HG02938 (cell line): ENCODE results near the gene VGLL1.

Source experiments
- ATAC-seq: cut with Tn5 transposase; IDR thresholded peaks from one replicate; pipeline ENCODE4 v1.9.1; 2021; ENCODE audit warnings: mild to moderate bottlenecking, moderate library complexity; ENCODE audit not compliant: unreplicated experiment

VGLL1 gene

GRCh38 chrX:136549226-136549625 lies 17.2 kb downstream of the VGLL1 start:
- no peak for ATAC-seq

DNA sequence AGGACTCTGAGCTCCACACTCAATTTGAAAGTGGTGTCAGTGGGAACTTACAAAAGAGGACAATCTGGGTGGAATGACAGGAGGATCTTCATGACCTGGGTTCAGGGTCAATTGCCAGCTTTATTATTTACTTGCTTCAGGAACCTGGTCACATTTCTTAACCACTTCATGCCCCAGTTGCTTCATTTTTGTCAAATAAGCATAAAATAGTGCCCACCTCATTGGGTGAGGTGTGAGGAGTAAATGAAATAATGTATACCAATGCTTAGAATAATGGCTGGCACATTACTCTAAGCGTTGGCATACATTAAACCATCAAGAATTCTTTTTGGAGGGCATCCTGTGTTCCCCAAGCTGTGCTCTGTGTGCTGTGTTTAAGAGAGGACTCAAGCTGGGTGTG lies 19.4 kb downstream of the VGLL1 start:
- ATAC-seq = no peak

GRCh38 chrX:136555694-136556093 lies 23.7 kb downstream of the VGLL1 start:
- ATAC-seq = no peak

DNA sequence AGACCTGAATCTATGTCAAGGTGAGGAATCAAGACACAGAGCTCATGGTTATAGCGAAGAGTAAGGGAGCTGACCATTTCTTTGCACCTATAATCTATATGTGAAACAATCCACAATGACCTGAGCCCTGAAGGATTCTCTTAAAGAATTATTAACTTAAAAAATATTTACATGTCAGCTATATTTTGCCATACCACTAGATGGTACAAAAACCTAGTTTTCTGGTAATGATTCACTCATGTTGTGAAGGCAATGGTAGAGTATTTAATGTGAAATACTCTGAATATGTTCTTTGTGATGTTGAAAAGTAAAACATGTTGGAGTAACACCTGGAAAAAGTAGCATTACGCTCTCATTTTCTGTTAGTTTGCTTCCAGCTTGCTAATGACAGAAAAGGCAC lies 40.0 kb downstream of the VGLL1 start:
- ATAC-seq = no peak

- no peak for ATAC-seq
Measured at GRCh38 chrX:136574548-136574947, 42.5 kb downstream of the VGLL1 start.

DNA sequence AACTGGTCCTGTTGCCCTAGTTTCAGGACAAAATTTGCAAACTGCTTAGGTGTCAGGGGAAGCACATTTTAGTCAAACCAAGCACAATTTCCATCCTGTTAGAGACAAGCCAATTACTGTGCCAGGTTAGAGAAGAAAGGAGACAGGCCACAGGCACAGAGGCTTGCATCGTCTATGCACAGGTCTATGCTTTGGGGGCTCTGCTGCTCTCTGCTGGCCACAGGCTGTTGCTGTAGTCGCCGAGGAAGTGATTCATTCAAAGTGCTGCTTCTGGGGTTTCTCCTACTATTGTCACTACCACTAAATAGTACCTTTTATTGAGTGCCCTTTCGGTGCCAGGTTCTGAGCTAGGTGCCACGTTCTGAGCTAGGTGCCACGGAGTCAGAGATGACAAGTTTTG lies 45.5 kb downstream of the VGLL1 start:
- ATAC-seq = peak; percentile 89

DNA sequence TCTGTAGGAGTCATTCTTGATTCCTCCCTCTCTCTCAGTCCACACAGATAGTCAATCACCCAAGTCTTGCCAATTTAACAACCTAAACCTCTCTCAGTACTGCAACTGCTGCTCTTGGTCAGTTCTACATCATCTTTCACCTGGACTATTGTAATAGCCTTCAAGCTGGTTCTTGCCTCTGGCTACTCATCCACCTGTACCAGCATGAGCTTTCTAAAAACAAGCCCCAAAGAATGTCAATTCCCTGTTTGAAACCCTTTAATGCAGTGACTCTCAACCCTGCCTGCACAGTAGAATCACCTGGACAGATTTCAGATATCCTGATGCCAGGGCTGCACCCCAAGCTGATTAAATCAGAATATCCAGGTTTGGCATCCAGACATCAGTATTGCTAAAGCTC lies 48.3 kb downstream of the VGLL1 start:
- ATAC-seq = no peak

DNA sequence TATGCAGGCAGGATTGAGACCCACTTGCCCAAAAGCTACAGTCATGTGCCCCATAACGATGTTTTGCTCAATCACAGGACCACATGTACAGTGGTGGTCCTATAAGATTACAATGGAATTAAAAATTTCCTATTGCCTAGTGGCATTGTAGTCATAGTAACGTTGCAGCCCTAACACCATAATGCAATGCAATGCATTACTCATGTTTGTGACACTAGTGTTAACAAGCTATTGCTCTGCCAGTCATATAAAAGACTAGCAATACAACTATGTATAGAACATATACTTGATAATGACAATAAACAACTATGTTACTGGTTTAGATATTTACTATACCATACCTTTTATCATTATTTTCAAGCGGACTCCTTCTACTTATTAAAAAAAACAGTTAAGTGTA lies 50.6 kb downstream of the VGLL1 start:
- no peak for ATAC-seq

GRCh38 chrX:136584545-136584944 lies 52.5 kb downstream of the VGLL1 start:
- ATAC-seq = no peak

DNA sequence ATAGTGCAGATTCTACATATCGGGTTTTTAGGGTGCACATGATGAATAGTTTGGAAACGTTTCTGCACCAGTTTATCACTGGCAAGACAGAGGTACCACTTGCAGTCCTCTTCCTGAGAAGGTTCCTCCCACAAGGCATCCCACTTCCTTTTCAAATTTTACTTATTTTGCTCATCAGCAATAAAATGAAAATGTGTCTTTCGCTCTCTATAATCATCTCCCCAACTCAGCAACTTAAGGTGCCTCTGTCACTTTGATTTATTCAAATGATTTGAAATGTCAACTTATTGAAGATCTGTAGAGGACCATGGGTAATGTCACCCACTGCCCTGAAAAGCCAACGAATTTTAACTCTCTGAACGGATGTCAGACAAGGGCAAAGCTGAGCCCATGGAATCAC lies 53.2 kb downstream of the VGLL1 start:
- no peak for ATAC-seq

GRCh38 chrX:136585960-136586359 lies 53.9 kb downstream of the VGLL1 start:
- no peak for ATAC-seq

DNA sequence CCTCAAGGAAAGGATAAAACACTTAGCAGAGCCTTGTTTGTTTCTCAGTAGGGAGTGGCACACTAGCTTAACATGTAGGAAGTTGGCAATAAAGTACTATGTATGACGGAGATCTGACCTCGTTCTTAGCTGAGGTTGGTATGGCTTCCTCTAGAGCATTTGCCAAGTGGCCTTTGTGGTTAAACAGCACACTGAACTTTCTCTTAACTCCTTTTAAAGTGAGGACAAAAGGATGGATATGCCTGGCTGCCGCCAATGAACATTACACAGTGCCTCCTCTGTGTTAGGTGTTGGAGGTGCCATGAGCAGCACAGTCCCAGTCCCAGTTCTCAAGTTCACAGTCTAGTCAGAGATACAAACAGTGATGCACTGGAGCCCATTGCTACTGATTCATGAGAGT lies 54.4 kb downstream of the VGLL1 start:
- no peak for ATAC-seq

DNA sequence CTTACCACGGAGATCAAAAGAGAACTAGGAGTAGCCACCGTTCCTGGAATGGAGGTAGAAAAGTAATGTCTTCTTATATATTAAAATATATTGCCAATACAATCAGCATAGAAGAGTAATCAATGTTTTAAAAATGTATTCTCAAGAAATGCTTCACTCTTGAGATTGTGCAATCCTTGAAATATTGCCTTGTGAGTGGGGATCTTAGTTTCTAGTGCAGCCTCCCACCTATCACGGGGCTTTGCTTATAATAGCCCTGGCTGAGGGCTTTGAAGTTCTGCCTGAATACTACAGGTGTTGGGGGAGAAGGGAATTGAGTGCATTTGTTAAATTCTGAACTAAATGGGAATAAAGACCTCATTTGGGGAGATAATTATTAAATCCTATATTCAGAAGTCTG lies 55.5 kb downstream of the VGLL1 start:
- no peak for ATAC-seq

GRCh38 chrX:136588036-136588435 lies 56.0 kb downstream of the VGLL1 start:
- peak; percentile 64 for ATAC-seq

- no peak for ATAC-seq
Measured at GRCh38 chrX:136589966-136590365, 58.0 kb downstream of the VGLL1 start.

DNA sequence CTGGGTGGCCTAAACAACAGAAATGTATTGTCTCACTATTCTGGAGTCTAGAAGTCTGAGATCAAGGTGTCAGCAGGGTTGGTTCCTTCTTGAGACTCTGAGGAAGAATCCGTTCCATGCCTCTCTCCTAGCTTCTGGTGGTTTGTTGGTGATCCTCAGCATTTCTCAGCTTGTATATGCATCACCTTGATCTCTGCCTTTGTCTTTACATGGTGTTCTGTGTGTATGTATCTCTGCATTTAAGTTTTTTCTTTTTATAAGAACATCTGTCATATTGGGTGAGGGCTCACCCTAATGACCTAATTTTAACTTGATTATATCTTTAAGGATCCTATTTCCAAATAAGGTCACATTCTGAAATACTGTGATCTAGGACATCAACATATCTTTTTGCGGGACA lies 65.3 kb downstream of the VGLL1 start:
- no peak for ATAC-seq

DNA sequence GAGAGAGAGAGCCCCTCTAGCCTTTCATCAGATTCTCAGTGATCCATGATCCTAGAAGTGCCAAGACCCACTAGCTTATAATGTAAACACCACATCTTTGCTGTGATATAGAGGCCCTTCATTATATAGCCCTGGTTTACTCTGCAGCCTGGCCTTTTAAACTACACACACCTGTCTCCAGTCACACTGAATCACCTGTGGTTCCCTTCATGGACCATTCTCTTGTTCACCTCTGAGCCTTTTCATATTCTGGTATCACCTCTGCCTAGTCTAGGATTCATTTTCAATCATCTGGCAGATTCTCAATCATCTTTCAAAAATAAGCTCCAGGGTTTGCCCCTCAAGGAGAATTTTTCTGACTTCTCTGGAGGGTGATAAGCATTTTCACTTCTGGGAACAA lies 65.9 kb downstream of the VGLL1 start:
- ATAC-seq = no peak

DNA sequence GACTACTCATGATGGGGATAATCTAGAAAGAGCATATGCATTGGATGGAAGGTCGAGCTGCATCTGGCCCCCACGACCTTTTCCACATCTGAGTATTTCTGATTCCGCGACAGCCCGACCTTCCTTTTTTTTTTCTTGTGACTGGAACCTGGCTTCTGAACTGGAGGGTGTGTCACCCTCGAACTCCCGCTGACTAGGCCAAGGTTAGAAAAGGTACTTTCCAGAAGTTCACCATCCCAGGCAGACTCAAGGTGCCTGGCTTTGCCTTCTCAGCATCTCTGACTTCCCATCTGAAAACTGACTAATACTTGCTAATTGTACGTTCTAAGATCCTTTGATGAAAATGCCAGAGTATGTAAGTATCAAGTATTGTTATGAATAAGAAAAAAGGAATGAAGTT lies 66.6 kb downstream of the VGLL1 start:
- no peak for ATAC-seq

DNA sequence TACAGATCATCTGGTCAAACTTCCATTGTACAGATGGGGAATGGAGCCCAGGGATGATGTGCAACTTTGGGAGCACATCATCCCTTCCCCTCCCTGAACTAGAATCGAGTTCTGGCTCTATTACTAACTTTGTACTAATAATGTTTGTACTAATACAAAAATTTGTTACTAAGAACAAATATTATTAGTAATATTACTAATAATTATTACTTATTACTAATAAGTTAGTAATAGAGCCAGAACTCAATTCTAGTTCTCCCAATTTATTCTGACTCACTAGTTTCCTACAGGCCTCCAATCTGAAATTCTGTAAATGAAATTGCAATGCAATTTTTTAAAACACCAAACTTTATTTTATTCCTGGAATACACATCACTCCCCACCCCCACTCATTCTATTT lies 68.0 kb downstream of the VGLL1 start:
- no peak for ATAC-seq
